HUES6 (cell line): ENCODE measurements around the gene RTP4.

Source experiments
- H3K27ac ChIP-seq: 2 replicates; pipeline ENCODE4 v1.7.0; 2013; ENCODE audit warnings: low read depth, mild to moderate bottlenecking, low read length, inconsistent platforms
- H3K27me3 ChIP-seq: 2 replicates; pipeline ENCODE4 v1.6.1; 2013; ENCODE audit warnings: low read length; ENCODE audit not compliant: control insufficient read depth, insufficient read depth
- H3K36me3 ChIP-seq: 2 replicates; pipeline ENCODE4 v1.6.1; 2013; ENCODE audit warnings: low read length; ENCODE audit not compliant: control insufficient read depth, insufficient read depth
- H3K4me1 ChIP-seq: 2 replicates; pipeline ENCODE4 v1.6.1; 2013; ENCODE audit warnings: low read length; ENCODE audit not compliant: control insufficient read depth, insufficient read depth
- H3K4me3 ChIP-seq: 2 replicates; pipeline ENCODE4 v1.5.1; 2013; ENCODE audit warnings: low read depth, low read length
- H3K9ac ChIP-seq: one replicate; pipeline ENCODE4 v1.6.1; 2013; ENCODE audit warnings: mild to moderate bottlenecking, low read length
- H3K9me3 ChIP-seq: 2 replicates; pipeline ENCODE4 v1.6.1; 2013; ENCODE audit warnings: low read depth, low read length; ENCODE audit not compliant: control insufficient read depth, insufficient read depth

Gene RTP4

DNA sequence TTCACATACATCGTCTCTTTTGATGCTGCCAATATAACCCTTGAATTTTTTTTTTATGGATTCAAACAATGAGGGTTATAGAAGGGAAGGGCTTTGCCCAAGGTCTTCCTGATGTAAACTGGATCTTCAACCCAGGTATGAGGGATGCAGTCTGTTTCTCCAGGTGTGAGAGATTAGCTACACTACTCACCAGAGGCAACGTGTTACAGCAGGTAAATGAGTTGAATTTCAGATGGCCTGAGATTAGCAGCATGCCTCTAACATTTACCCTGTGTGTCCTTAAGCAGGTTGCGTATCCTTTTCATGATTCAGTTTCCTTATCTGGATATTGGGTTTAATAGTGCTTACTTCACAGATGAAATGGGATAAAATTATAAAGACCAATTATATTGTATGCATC is 1.9 kb downstream of the RTP4 start:
- Histone ChIP-seq H3K4me3 (no peak overlapping the region), H3K36me3 (no peaks in the 10 kb centered on the region), H3K4me1 (no peaks in the 10 kb centered on the region), H3K27ac (no peak overlapping the region), H3K27me3 (no peaks in the 10 kb centered on the region), H3K9me3 (no peaks in the 10 kb centered on the region), H3K9ac (no peak overlapping the region)

DNA sequence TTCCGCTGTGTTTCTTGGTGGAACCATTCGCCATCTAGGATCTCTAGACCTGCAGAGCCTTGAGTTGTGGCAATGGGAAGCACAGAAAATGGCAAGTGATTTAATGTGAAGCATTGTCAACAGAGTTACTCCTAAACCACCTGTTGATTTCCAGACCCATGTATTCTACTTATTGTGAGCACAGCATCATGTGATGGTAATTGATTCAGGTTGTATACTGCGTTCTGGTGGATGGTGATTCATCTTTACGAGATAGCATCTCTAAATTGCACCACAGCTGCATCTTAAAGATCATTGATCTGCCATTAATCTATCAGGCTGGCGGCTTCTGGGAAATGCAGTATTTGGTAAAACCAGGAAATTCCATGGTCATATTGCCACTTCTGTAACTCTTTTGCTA is 7.4 kb downstream of the RTP4 start:
- Histone ChIP-seq H3K4me1 (peaks cover 11% of the 10 kb centered on the region), H3K9me3 (no peaks in the 10 kb centered on the region), H3K27ac (no peak overlapping the region), H3K9ac (no peak overlapping the region), H3K36me3 (no peaks in the 10 kb centered on the region), H3K4me3 (no peak overlapping the region), H3K27me3 (no peaks in the 10 kb centered on the region)

DNA sequence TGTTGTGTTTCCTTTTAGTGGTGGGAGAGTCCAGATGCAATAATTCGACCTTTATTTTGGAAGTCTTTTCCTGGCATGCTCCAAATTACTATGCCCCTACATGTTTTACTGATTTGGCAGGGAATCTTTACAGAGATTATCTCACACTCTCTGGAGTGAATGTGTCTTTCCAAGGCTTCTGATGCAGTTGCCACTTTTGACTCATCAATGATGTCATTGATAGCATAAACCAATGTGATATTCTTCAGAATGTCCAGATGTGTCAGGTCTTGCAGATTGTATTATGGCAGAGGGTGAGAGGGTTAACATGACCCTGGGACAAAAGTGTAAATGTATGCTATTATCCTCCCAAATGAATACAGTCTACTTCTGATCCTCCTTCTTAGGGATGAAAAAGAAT is 9.7 kb downstream of the RTP4 start:
- Histone ChIP-seq H3K4me3 (no peak overlapping the region), H3K9me3 (no peaks in the 10 kb centered on the region), H3K9ac (no peak overlapping the region), H3K27ac (no peak overlapping the region), H3K4me1 (peaks cover 13% of the 10 kb centered on the region), H3K27me3 (no peaks in the 10 kb centered on the region), H3K36me3 (no peaks in the 10 kb centered on the region)

DNA sequence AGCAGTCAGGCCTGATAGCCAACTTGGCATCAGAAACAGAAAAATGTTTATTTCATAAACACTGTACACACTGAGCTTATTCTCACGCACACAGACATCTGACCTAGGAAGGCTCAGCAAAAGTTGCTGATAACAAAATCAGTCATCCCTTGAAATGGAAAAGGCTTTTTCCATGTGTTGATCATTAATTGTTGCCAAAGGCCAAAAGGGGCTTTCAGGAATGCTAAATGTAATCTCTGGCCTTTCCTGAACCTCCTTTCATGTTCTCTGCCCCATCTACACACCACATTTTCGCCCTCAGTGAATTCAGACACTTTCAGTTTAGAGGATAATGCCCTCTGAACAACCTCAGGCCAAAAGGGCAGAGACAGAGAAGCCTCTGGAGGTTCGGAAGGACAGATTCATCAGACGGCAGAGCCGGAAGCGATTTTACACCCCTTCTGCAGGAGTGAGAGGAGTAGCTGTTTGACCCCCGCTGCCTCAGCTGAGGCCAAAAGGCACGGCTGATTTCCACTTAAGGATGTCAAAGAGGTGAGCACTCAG is 14.5 kb downstream of the RTP4 start:
- H3K27me3 ChIP-seq: no peaks in the 10 kb centered on the region
- peaks cover 30% of the 10 kb centered on the region for H3K4me1 ChIP-seq
- H3K4me3 ChIP-seq: no peak overlapping the region
- peaks cover 4% of the 10 kb centered on the region; the same call in 1 of the 2 replicates for H3K9me3 ChIP-seq
- H3K9ac ChIP-seq: no peak overlapping the region
- no peaks in the 10 kb centered on the region for H3K36me3 ChIP-seq
- no peak overlapping the region for H3K27ac ChIP-seq

GRCh38 chr3:187383246-187383645 is 15.1 kb downstream of the RTP4 start:
- H3K36me3 ChIP-seq: no peaks in the 10 kb centered on the region
- no peaks in the 10 kb centered on the region for H3K27me3 ChIP-seq

GRCh38 chr3:187385296-187385695 is 17.1 kb downstream of the RTP4 start:
- H3K27me3 ChIP-seq: no peaks in the 10 kb centered on the region
- no peak overlapping the region for H3K27ac ChIP-seq
- H3K9me3 ChIP-seq: peaks cover 9% of the 10 kb centered on the region

More at GRCh38 chr3:187383246-187383645, 15.1 kb downstream of the RTP4 start:
- H3K4me3 ChIP-seq: no peak overlapping the region
- peaks cover 30% of the 10 kb centered on the region for H3K4me1 ChIP-seq
- no peak overlapping the region for H3K27ac ChIP-seq
- H3K9me3 ChIP-seq: peaks cover 4% of the 10 kb centered on the region; the same call in 1 of the 2 replicates
- H3K9ac ChIP-seq: no peak overlapping the region

DNA sequence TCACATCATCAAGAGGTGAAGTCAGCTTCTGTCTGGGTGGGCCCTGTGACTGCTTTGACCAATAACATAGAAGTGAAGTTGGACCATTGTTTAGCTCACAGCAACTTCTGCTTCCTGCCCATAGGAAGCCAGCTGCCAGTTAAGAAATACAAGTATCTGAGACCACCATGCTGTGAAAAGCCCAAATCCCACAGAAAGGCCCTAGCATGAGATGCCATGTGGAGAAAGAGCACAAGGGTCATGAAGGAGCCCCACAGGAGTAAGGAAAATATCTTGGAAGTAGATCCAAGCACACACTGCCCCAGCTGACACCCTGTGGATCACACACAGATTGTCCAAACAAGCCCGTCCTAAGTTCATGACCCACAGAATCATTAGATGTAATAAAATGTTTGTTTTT is 28.5 kb downstream of the RTP4 start:
- Histone ChIP-seq H3K36me3 (no peaks in the 10 kb centered on the region), H3K27me3 (no peaks in the 10 kb centered on the region), H3K27ac (no peak overlapping the region), H3K4me1 (no peaks in the 10 kb centered on the region), H3K9me3 (peaks cover 2% of the 10 kb centered on the region; the same call in 1 of the 2 replicates), H3K4me3 (no peak overlapping the region), H3K9ac (no peak overlapping the region)

More at GRCh38 chr3:187385296-187385695, 17.1 kb downstream of the RTP4 start:
- Histone ChIP-seq H3K9ac (no peak overlapping the region), H3K4me1 (peaks cover 22% of the 10 kb centered on the region), H3K36me3 (no peaks in the 10 kb centered on the region), H3K4me3 (no peak overlapping the region)

- H3K27ac ChIP-seq: no peak overlapping the region
- no peaks in the 10 kb centered on the region for H3K4me1 ChIP-seq
- no peak overlapping the region for H3K9ac ChIP-seq
- H3K36me3 ChIP-seq: no peaks in the 10 kb centered on the region
- H3K27me3 ChIP-seq: no peaks in the 10 kb centered on the region
- H3K4me3 ChIP-seq: no peak overlapping the region
- H3K9me3 ChIP-seq: peaks cover 2% of the 10 kb centered on the region; the same call in 1 of the 2 replicates
Observed at GRCh38 chr3:187398955-187399354, 30.8 kb downstream of the RTP4 start.

GRCh38 chr3:187400756-187401155 is 32.6 kb downstream of the RTP4 start:
- Histone ChIP-seq H3K9me3 (no peaks in the 10 kb centered on the region), H3K27me3 (no peaks in the 10 kb centered on the region), H3K36me3 (no peaks in the 10 kb centered on the region), H3K9ac (no peak overlapping the region), H3K4me1 (peaks cover 2% of the 10 kb centered on the region; the same call in 1 of the 2 replicates), H3K27ac (no peak overlapping the region), H3K4me3 (no peak overlapping the region)

GRCh38 chr3:187401856-187402255 is 33.7 kb downstream of the RTP4 start:
- H3K4me3 ChIP-seq: no peak overlapping the region
- H3K27ac ChIP-seq: no peak overlapping the region
- H3K27me3 ChIP-seq: no peaks in the 10 kb centered on the region
- no peaks in the 10 kb centered on the region for H3K9me3 ChIP-seq
- H3K4me1 ChIP-seq: peaks cover 4% of the 10 kb centered on the region; the same call in 1 of the 2 replicates
- no peaks in the 10 kb centered on the region for H3K36me3 ChIP-seq
- H3K9ac ChIP-seq: no peak overlapping the region

- Histone ChIP-seq H3K27me3 (no peaks in the 10 kb centered on the region), H3K4me1 (peaks cover 4% of the 10 kb centered on the region; the same call in 1 of the 2 replicates), H3K36me3 (no peaks in the 10 kb centered on the region), H3K9me3 (no peaks in the 10 kb centered on the region), H3K9ac (no peak overlapping the region), H3K4me3 (no peak overlapping the region), H3K27ac (no peak overlapping the region)
Observed at GRCh38 chr3:187403768-187404288, 35.6 kb downstream of the RTP4 start.
